Measurements from ENCODE around the gene MACF1.
"Not testable (repeated sequence)": the region's sequence is repeated elsewhere in the genome, so short reads cannot be mapped to it uniquely, and the experiment has no call there.

MACF1 gene

GRCh38 chr1:39517936-39518335 is 313.4 kb downstream of the MACF1 start:
- not testable (repeated sequence) for DNase-seq (ENCODE audit: low spot score)

GRCh38 chr1:39519376-39519775 is 314.9 kb downstream of the MACF1 start:
- DNase-seq (ENCODE audit: low spot score): not testable (repeated sequence)

- not testable (repeated sequence) for DNase-seq (ENCODE audit: low spot score)
These were observed 317.7 kb downstream of the MACF1 start for GRCh38 chr1:39522221-39522620.

- no peak for DNase-seq (ENCODE audit: low spot score)
These were observed 318.4 kb downstream of the MACF1 start for GRCh38 chr1:39522661-39523567.

- no peak for DNase-seq (ENCODE audit: low spot score)
These were observed 319.7 kb downstream of the MACF1 start for GRCh38 chr1:39524171-39524570.

- no peak for DNase-seq (ENCODE audit: low spot score)
These were observed 320.3 kb downstream of the MACF1 start for GRCh38 chr1:39524591-39525365.

- no peak for DNase-seq (ENCODE audit: low spot score)
These were observed 321.1 kb downstream of the MACF1 start for GRCh38 chr1:39525366-39526165.

GRCh38 chr1:39526466-39527189 is 322.1 kb downstream of the MACF1 start:
- DNase-seq (ENCODE audit: low spot score): no peak

- not testable (repeated sequence) for DNase-seq (ENCODE audit: low spot score)
These were observed 322.7 kb downstream of the MACF1 start for GRCh38 chr1:39527190-39527579.

GRCh38 chr1:39528082-39528481 is 323.6 kb downstream of the MACF1 start:
- DNase-seq (ENCODE audit: low spot score): no peak

- DNase-seq (ENCODE audit: low spot score): no peak
These were observed 325.5 kb downstream of the MACF1 start for GRCh38 chr1:39529901-39530535.

- no peak for DNase-seq (ENCODE audit: low spot score)
These were observed 327.0 kb downstream of the MACF1 start for GRCh38 chr1:39531526-39531925.

- DNase-seq (ENCODE audit: low spot score): no peak
These were observed 328.9 kb downstream of the MACF1 start for GRCh38 chr1:39533442-39533841.

Measured in left forelimb (tissue), 1 donor.